OCI-LY7 (cell line): ENCODE data around the gene TCERG1L. TPM values are rescaled to one million over a fixed set of nuclear protein-coding genes. Genes with fewer than 3 reads are reported as not detected.

Experiments
- BruUV-seq: library from RNA; stranded (reverse); fragments of 400-500 nt; replicated peaks from 2 replicates; lab custom pipeline; 2021; lab: Mats Ljungman, UMichigan
- CTCF ChIA-PET: fragments of 300-600 bp; sonication (Branson Sonifier 250); formaldehyde crosslinking; loops from one replicate; lab custom pipeline; 2022; ENCODE audit warnings: antibody characterized with exemption; ENCODE audit not compliant: unreplicated experiment; lab: Charles Lee
- POLR2A ChIA-PET: fragments of 300-600 bp; sonication (Branson Sonifier 250); formaldehyde crosslinking; loops from one replicate; lab custom pipeline; 2022; ENCODE audit warnings: antibody characterized with exemption; lab: Charles Lee
- DNase-seq: peaks from one replicate; pipeline ENCODE4 v3.0.0-alpha.2; 2015; ENCODE audit warnings: low spot score
- H2AFZ ChIP-seq: fragments of 200-600 bp; sonication (generic), shearing (Covaris generic); 2 replicates; pipeline ENCODE4 v1.6.1; 2014; ENCODE audit warnings: mild to moderate bottlenecking, antibody characterized with exemption, low read length, moderate library complexity
- H3K27ac ChIP-seq: fragments of 200-600 bp; sonication (generic); 2 replicates; pipeline ENCODE4 v1.5.1; 2014; ENCODE audit warnings: mixed run types, low read depth, mild to moderate bottlenecking, moderate library complexity, low read length, inconsistent platforms; ENCODE audit not compliant: poor library complexity, severe bottlenecking
- H3K36me3 ChIP-seq: fragments of 200-600 bp; sonication (generic); 2 replicates; pipeline ENCODE4 v1.6.1; 2014; ENCODE audit warnings: mild to moderate bottlenecking, antibody characterized with exemption, low read length, moderate library complexity, mixed read lengths; ENCODE audit not compliant: insufficient read depth
- H3K4me1 ChIP-seq: fragments of 200-600 bp; sonication (generic); 2 replicates; pipeline ENCODE4 v1.5.1; 2014; ENCODE audit warnings: mild to moderate bottlenecking, low read length; ENCODE audit not compliant: insufficient read depth, poor library complexity, severe bottlenecking
- H3K4me2 ChIP-seq: fragments of 200-600 bp; sonication (generic); 2 replicates; pipeline ENCODE4 v1.6.1; 2014; ENCODE audit warnings: mild to moderate bottlenecking, low read length
- H3K4me3 ChIP-seq: fragments of 200-600 bp; sonication (generic); 2 replicates; pipeline ENCODE4 v1.5.1; 2014; ENCODE audit warnings: mild to moderate bottlenecking, low read depth, low read length; ENCODE audit not compliant: poor library complexity, severe bottlenecking
- H3K79me2 ChIP-seq: fragments of 200-600 bp; sonication (generic); 2 replicates; pipeline ENCODE4 v1.6.1; 2016; ENCODE audit warnings: low read depth, mild to moderate bottlenecking, low read length, moderate library complexity, mixed read lengths; ENCODE audit not compliant: insufficient read depth
- H3K9me2 ChIP-seq: fragments of 200-600 bp; sonication (generic); 2 replicates; pipeline ENCODE4 v1.6.1; 2016; ENCODE audit warnings: mild to moderate bottlenecking, low read length, mixed read lengths; ENCODE audit not compliant: insufficient read depth
- H3K9me3 ChIP-seq: fragments of 200-600 bp; sonication (generic); 2 replicates; pipeline ENCODE4 v1.6.1; 2014; ENCODE audit warnings: mild to moderate bottlenecking, mixed run types, low read length, mixed read lengths
- H4K20me1 ChIP-seq: fragments of 200-600 bp; sonication (generic); 2 replicates; pipeline ENCODE4 v1.6.1; 2014; ENCODE audit warnings: mild to moderate bottlenecking, antibody characterized with exemption, low read length, moderate library complexity, mixed read lengths; ENCODE audit not compliant: insufficient read depth
- CTCF ChIP-seq: fragments of 200-600 bp; sonication (generic); conservative IDR thresholded peaks from 2 replicates; pipeline ENCODE4 v1.5.1; 2014; ENCODE audit warnings: mild to moderate bottlenecking, antibody characterized with exemption, low read length, moderate library complexity, mixed read lengths
- EZH2phosphoT487 ChIP-seq: fragments of 200-600 bp; sonication (generic); IDR thresholded peaks from 2 replicates; pipeline ENCODE4 v1.6.1; 2018; ENCODE audit warnings: low read depth, borderline replicate concordance, mild to moderate bottlenecking, mixed run types, antibody characterized with exemption, low read length, moderate library complexity, mixed read lengths
- intact Hi-C: fragments of 100-400 bp; cut with micrococcal nuclease; formaldehyde crosslinking; loops from one replicate; pipeline ENCODE4 v1.10.0; 2022; ENCODE audit not compliant: unreplicated experiment
- total RNA-seq, 2 experiments: library from RNA; depleted of rRNA in 1 of 2; stranded (reverse); fragments of >200 nt in 1 of 2; shearing (Covaris generic) in 1 of 2; gene quantifications; 2 replicates each; pipeline ENCODE4 v1.2.3, GENCODE V29; 2014 to 2022

TCERG1L gene
- total RNA-seq, 2 experiments from 2014 or later, result not detected

DNA sequence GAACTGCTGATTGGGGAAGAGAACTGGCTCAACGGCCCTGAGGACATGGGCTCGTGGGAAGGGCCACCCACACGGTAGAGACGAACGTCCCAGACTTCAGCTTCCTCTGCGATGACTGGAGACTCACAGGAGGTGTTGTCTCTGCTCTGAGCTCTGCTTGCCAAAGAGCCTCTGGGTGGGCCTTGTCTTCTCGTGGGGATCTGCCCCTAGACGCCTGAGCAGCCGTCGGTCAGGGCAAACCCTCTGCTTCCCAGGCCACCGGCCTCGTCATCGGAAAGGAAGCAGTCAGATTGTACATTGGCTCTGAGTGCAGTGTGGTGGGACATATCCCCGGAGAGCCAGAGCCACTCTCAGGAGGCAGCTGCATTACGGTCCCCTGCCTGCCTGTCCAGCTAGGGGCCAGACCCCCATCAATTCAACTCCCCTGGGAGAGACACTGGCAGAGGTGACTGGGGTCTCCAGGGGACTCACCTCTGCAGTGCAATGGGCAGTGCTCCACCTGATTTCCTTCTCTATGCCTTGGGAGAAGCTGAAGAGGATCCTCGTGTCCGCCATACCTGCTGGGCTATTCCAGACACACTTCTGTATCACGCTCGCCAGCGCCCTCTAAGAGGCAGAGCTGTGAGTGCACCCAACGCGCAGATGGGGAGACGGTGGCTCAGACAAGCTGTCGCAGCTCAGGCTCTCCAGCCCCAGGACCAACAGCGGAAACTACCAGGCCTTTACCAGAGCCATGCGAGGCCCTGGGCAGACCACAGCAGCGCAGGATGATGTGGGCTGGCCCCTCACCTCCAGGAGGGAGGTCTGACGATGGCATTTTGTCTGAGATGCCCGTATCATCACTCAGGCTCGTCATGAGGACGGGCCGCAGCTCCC lies 227.4 kb downstream of the TCERG1L start:
- no peaks in the 10 kb centered on the region for H3K9me2 ChIP-seq
- no peak overlapping the region for H3K4me2 ChIP-seq
- CTCF ChIA-PET, result no interaction called here
- POLR2A ChIA-PET, result no interaction called here
- H3K79me2 ChIP-seq, result no peaks in the 10 kb centered on the region
- intact Hi-C loops, result no loop called here
- no peaks in the 10 kb centered on the region for H4K20me1 ChIP-seq
- H3K36me3 ChIP-seq, result no peaks in the 10 kb centered on the region
- H3K4me1 ChIP-seq, result no peaks in the 10 kb centered on the region
- no peak overlapping the region for H3K27ac ChIP-seq
- H2AFZ ChIP-seq, result no peak overlapping the region
- TF ChIP-seq CTCF (peak; percentile 54), EZH2phosphoT487 (no peak)
- DNase-seq, result no peak
- no peaks in the 10 kb centered on the region for H3K9me3 ChIP-seq
- no TSS peak for BruUV-seq
- H3K4me3 ChIP-seq, result no peak overlapping the region

DNA sequence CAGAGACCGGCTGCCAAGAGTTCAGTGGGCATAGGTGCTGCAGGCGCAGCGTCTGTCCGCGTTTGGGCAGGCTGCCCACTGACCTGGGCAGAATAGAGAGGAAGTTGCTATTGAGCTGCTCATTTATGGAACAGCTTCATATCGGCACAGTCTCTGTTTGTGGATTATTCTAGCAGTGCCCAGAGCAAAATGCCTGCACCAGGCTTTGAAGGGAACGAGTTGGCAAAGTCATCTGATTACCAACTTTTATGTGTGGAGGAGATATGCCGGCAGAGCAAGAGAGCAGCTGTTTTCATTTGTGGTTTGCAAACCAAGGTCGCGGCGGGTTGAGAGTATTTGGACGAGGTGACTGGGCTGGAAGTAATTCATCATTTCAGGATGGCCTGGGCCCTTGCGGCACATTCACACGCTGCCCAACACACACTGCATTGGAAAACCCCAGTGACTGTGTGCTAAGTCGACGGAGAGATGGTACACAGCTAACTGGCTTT lies 228.5 kb downstream of the TCERG1L start:
- H3K4me3 ChIP-seq, result no peak overlapping the region
- no peaks in the 10 kb centered on the region for H3K9me3 ChIP-seq
- H3K79me2 ChIP-seq, result no peaks in the 10 kb centered on the region
- H3K4me1 ChIP-seq, result no peaks in the 10 kb centered on the region
- no peak for DNase-seq
- intact Hi-C loops, result no loop called here
- no peaks in the 10 kb centered on the region for H3K9me2 ChIP-seq
- CTCF ChIA-PET, result no interaction called here
- no peak overlapping the region for H3K4me2 ChIP-seq
- no peak overlapping the region for H2AFZ ChIP-seq
- BruUV-seq, result no TSS peak
- no peaks in the 10 kb centered on the region for H4K20me1 ChIP-seq
- no peak overlapping the region for H3K27ac ChIP-seq
- TF ChIP-seq CTCF (no peak), EZH2phosphoT487 (no peak)
- H3K36me3 ChIP-seq, result no peaks in the 10 kb centered on the region
- POLR2A ChIA-PET, result no interaction called here
